Measurements from ENCODE around the gene RNF151. TPM values are rescaled to one million over a fixed set of nuclear protein-coding genes. Genes with fewer than 3 reads are reported as not detected.
A peak's percentile ranks its signal among the peaks of the same experiment; 100 is the strongest.

The RNF151 gene
- total and polyA plus RNA-seq, 10 of the 15 experiments (the other 5 are each of a cell fraction or from before 2014, with no cell fraction given), result 0.17 to 0.56 TPM; not detected in 8

DNA sequence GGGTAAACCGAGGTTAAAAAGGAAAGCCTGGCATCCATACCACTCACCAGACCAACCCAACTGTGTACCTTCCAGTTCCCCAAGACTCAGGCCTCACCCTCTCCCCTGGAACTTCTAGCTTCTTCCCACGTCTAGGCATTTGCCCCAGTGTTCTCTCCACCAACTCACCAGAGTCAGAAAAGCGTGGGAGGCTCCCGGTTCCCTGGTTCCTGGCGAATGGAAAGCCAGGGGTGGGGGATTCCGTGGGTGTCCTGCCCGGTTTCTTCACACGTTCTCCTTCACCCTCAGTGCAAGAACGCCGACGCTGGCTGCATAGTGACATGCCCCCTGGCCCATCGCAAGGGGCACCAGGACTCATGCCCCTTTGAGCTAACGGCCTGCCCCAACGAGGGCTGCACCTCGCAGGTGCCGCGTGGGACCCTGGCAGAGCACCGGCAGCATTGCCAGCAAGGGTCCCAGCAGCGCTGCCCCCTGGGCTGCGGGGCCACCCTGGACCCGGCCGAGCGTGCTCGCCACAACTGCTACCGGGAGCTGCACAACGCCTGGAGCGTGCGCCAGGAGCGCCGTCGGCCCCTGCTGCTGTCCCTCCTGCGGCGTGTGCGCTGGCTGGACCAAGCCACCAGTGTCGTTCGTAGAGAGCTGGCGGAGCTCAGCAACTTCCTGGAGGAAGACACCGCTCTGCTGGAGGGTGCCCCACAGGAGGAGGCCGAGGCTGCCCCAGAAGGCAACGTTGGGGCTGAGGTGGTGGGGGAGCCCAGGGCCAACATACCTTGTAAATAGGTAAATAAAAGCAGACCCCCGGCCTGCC is 1.7 kb downstream of the RNF151 start:
- no peaks in the 10 kb centered on the region for H3K27me3 ChIP-seq (replicated peaks in 1 of 2; ENCODE audit: control insufficient read depth in 2 of 2, insufficient read depth in 2 of 2, low read length in 1 of 2)
- RAD21 ChIA-PET (ENCODE audit: unreplicated experiment), result no interaction called here
- CTCF ChIA-PET, result no interaction called here
- BruUV-seq (replicated peaks), result no TSS peak
- no peaks in the 10 kb centered on the region for H3K9me3 ChIP-seq (replicated peaks; ENCODE audit: control insufficient read depth, insufficient read depth, low read length)
- H3K27ac ChIP-seq (ENCODE audit: control insufficient read depth, insufficient read depth), result no peak overlapping the region
- intact Hi-C loops (cut with micrococcal nuclease; ENCODE audit: unreplicated experiment) (no loop called here), in situ Hi-C loops (cut with MboI) (no loop called here)
- POLR2A ChIA-PET, result interaction anchor here (0.6 kb wide), 1 partner anchor 20 kb away, joined by 3 read pairs; no protein-coding TSS in a partner anchor
- H3K4me3 ChIP-seq, result no peak overlapping the region
- H3K9ac ChIP-seq (ENCODE audit: control insufficient read depth, insufficient read depth, low read length), result no peak overlapping the region
- ATAC-seq (no peak), FAIRE-seq (no peak), DNase-seq (ENCODE audit: low read depth, low spot score) (no peak)
- no peak for TF ChIP-seq CREB1 (IDR thresholded peaks at IDR 0.05; ENCODE audit: low read depth)
- H3K4me2 ChIP-seq (ENCODE audit: control insufficient read depth, insufficient read depth), result no peak overlapping the region
- peaks cover 51% of the 10 kb centered on the region for H3K79me2 ChIP-seq (ENCODE audit: control insufficient read depth, insufficient read depth, low read length)
- WGBS (ENCODE audit: insufficient coverage, insufficient replicate concordance, low lambda C conversion rate, missing lambda C conversion rate), result 91% methylated on average over 41 of the region's 41 CpGs
- peaks cover 3% of the 10 kb centered on the region; the same call in 1 of the 2 replicates for H4K20me1 ChIP-seq (ENCODE audit: control insufficient read depth, insufficient read depth)
- H3K4me1 ChIP-seq (ENCODE audit: control insufficient read depth, insufficient read depth, low read length), result peaks cover 10% of the 10 kb centered on the region
- no peak overlapping the region for H2AFZ ChIP-seq (ENCODE audit: control insufficient read depth, low read depth, low read length)
- SMC1A ChIA-PET (ENCODE audit: uncharacterized antibody, unreplicated experiment), result no interaction called here
- peaks cover 0 to 6% of the 10 kb centered on the region in 2 experiments; a peak in 3 of 4 replicates for H3K36me3 ChIP-seq (ENCODE audit: control insufficient read depth in 2 of 2, insufficient read depth in 2 of 2, low read length in 1 of 2)

DNA sequence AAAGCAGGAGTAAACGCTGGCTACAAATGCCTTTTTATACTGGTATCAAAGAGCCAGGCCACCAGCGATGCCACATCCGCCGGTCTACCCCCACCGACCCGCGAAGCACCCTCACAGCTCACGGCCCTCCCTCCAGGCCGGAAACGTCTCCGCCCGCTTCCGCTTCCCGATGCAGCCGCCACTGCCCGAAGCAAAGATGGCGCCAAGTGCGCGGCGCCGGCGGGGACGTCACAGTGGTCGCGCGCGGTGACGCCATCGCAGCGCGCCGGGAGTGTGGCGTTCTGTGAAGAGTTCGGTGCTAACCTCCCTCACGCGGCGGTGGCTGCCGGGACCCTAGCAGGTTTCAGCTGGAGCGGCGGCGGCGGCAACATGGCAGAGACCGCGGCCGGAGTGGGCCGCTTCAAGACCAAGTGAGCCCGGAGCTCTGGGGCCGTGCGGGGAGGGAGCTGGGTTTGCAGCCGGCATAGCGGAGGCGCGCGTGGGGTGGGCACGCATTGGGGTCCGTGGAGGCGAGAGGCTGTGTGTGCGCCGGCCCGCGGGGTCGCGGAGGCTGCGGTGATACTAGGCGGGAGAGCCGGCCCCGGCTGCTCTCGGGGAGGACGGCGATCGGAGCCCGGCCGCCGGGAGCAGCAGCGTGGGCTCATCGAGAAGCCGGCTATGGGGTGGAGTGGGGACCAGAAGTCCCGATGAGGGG is 5.3 kb downstream of the RNF151 start, which contains the start of gene TBL3:
Gene TBL3 (plus strand): TSS at position 258 of the 694 bp plus-strand sequence. CDS start 112 bp downstream, at position 370.
- Histone ChIP-seq H3K27ac (ENCODE audit: control insufficient read depth, insufficient read depth) (peak within 1 kb of the TSS; percentile 89), H3K4me1 (ENCODE audit: control insufficient read depth, insufficient read depth, low read length) (peaks cover 12% of the 10 kb centered on the region), H3K4me3 (peak within 1 kb of the TSS; percentile 93), H3K36me3 (ENCODE audit: control insufficient read depth in 2 of 2, insufficient read depth in 2 of 2, low read length in 1 of 2) (peaks cover 0 to 23% of the 10 kb centered on the region in 2 experiments; a peak in 3 of 4 replicates), H2AFZ (ENCODE audit: control insufficient read depth, low read depth, low read length) (peak within 1 kb of the TSS; percentile 79), H3K9ac (ENCODE audit: control insufficient read depth, insufficient read depth, low read length) (peak within 1 kb of the TSS; percentile 87), H4K20me1 (ENCODE audit: control insufficient read depth, insufficient read depth) (no peaks in the 10 kb centered on the region), H3K9me3 (replicated peaks; ENCODE audit: control insufficient read depth, insufficient read depth, low read length) (no peaks in the 10 kb centered on the region), H3K27me3 (replicated peaks in 1 of 2; ENCODE audit: control insufficient read depth in 2 of 2, insufficient read depth in 2 of 2, low read length in 1 of 2) (no peaks in the 10 kb centered on the region), H3K79me2 (ENCODE audit: control insufficient read depth, insufficient read depth, low read length) (peaks cover 24% of the 10 kb centered on the region), H3K4me2 (ENCODE audit: control insufficient read depth, insufficient read depth) (peak within 1 kb of the TSS; percentile 95)
- in situ Hi-C loops (cut with MboI) (no loop called here), intact Hi-C loops (cut with micrococcal nuclease; ENCODE audit: unreplicated experiment) (no loop called here)
- CTCF ChIA-PET, result interaction anchor here (1.1 to 1.3 kb wide), 2 partner anchors 10 to 32 kb away, joined by 3 to 6 read pairs; no protein-coding TSS in a partner anchor
- ATAC-seq (peak; percentile 98), DNase-seq (ENCODE audit: low read depth, low spot score) (peak; percentile 70), FAIRE-seq (peak; percentile 76)
- under 1% methylated on average over 78 of the region's 78 CpGs for WGBS (ENCODE audit: insufficient coverage, insufficient replicate concordance, low lambda C conversion rate, missing lambda C conversion rate)
- RAD21 ChIA-PET (ENCODE audit: unreplicated experiment), result interaction anchor here (1.0 to 1.3 kb wide), 2 partner anchors 9 to 12 kb away, joined by 3 to 6 read pairs; partner anchors contain the start of genes GFER and NOXO1
- BruUV-seq (replicated peaks), result no TSS peak
- POLR2A ChIA-PET, result interaction anchor here (0.6 to 2.7 kb wide), 11 partner anchors 9 to 189 kb away, joined by 3 to 21 read pairs (median 4); partner anchors contain the start of genes GFER, MSRB1, NDUFB10 and NOXO1
- SMC1A ChIA-PET (ENCODE audit: uncharacterized antibody, unreplicated experiment), result interaction anchor here (0.8 to 1.3 kb wide), 2 partner anchors 11 to 22 kb away, joined by 3 to 7 read pairs; no protein-coding TSS in a partner anchor
- TF ChIP-seq TAF1 (IDR thresholded peaks at IDR 0.05; ENCODE audit: borderline replicate concordance, low read depth, low read length) (peak; percentile 87), NFYA (IDR thresholded peaks at IDR 0.05; ENCODE audit: borderline replicate concordance, low read depth, low read length) (no peak), KLF5 (IDR thresholded peaks at IDR 0.05; ENCODE audit: partially characterized antibody) (peak; percentile 91), HCFC1 (IDR thresholded peaks at IDR 0.05; ENCODE audit: low read length) (peak; percentile 99), GATAD2B (conservative IDR thresholded peaks at IDR 0.05; ENCODE audit: low read depth) (peak; percentile 61; the same call in 1 of the 2 replicates), POU2F2 (IDR thresholded peaks at IDR 0.05; ENCODE audit: borderline replicate concordance, low read depth, low read length) (peak; percentile 53; the same call in 2 of the 3 replicates), SUZ12 (IDR thresholded peaks at IDR 0.05; ENCODE audit: unreplicated experiment) (no peak), BACH1 (IDR thresholded peaks at IDR 0.05; ENCODE audit: borderline replicate concordance) (peak; percentile 73; the same call in 1 of the 2 replicates)
- TF ChIP-seq, protein P1, sequence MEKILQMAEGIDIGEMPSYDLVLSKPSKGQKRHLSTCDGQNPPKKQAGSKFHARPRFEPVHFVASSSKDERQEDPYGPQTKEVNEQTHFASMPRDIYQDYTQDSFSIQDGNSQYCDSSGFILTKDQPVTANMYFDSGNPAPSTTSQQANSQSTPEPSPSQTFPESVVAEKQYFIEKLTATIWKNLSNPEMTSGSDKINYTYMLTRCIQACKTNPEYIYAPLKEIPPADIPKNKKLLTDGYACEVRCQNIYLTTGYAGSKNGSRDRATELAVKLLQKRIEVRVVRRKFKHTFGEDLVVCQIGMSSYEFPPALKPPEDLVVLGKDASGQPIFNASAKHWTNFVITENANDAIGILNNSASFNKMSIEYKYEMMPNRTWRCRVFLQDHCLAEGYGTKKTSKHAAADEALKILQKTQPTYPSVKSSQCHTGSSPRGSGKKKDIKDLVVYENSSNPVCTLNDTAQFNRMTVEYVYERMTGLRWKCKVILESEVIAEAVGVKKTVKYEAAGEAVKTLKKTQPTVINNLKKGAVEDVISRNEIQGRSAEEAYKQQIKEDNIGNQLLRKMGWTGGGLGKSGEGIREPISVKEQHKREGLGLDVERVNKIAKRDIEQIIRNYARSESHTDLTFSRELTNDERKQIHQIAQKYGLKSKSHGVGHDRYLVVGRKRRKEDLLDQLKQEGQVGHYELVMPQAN (conservative IDR thresholded peaks at IDR 0.05), result peak; percentile 91
- TF ChIP-seq, protein P2, sequence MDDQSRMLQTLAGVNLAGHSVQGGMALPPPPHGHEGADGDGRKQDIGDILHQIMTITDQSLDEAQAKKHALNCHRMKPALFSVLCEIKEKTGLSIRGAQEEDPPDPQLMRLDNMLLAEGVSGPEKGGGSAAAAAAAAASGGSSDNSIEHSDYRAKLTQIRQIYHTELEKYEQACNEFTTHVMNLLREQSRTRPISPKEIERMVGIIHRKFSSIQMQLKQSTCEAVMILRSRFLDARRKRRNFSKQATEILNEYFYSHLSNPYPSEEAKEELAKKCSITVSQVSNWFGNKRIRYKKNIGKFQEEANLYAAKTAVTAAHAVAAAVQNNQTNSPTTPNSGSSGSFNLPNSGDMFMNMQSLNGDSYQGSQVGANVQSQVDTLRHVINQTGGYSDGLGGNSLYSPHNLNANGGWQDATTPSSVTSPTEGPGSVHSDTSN (IDR thresholded peaks at IDR 0.05; ENCODE audit: insufficient replicate concordance, low read depth, low read length), result no peak

Data from GM12878 (cell line).